IPS-NIHi7 (cell line): ENCODE measurements around the gene TMEM37.

Experiments used
- DNase-seq: peaks from one replicate; pipeline ENCODE4 v3.0.0; 2012; ENCODE audit warnings: mixed read lengths; ENCODE audit errors: extremely low spot score

The TMEM37 gene

GRCh38 chr2:119417908-119418307, 13.7 kb upstream of the TMEM37 start:
- no peak for DNase-seq

GRCh38 chr2:119419065-119419464, 12.6 kb upstream of the TMEM37 start:
- no peak for DNase-seq

- DNase-seq, result no peak
Observed at GRCh38 chr2:119419803-119420508, 11.7 kb upstream of the TMEM37 start.

- DNase-seq, result no peak
Observed at GRCh38 chr2:119421304-119421703, 10.3 kb upstream of the TMEM37 start.

- no peak for DNase-seq
Observed at GRCh38 chr2:119421741-119422140, 9.9 kb upstream of the TMEM37 start.

GRCh38 chr2:119422360-119423107, 9.1 kb upstream of the TMEM37 start:
- no peak for DNase-seq

- no peak for DNase-seq
Observed at GRCh38 chr2:119423108-119423444, 8.6 kb upstream of the TMEM37 start.

- DNase-seq, result no peak
Observed at GRCh38 chr2:119423811-119424210, 7.8 kb upstream of the TMEM37 start.

GRCh38 chr2:119424284-119425118, 7.2 kb upstream of the TMEM37 start:
- DNase-seq, result no peak

GRCh38 chr2:119425119-119425405, 6.6 kb upstream of the TMEM37 start:
- DNase-seq, result no peak

GRCh38 chr2:119425620-119426395, 5.8 kb upstream of the TMEM37 start:
- DNase-seq, result no peak

GRCh38 chr2:119426396-119426675, 5.3 kb upstream of the TMEM37 start:
- no peak for DNase-seq

GRCh38 chr2:119426801-119427395, 4.8 kb upstream of the TMEM37 start:
- DNase-seq, result no peak

GRCh38 chr2:119427756-119428155, 3.9 kb upstream of the TMEM37 start:
- DNase-seq, result no peak

- no peak for DNase-seq
Observed at GRCh38 chr2:119428488-119429224, 3.0 kb upstream of the TMEM37 start.

GRCh38 chr2:119429225-119429981, 2.3 kb upstream of the TMEM37 start:
- DNase-seq, result no peak

- no peak for DNase-seq
Observed at GRCh38 chr2:119430023-119430498, 1.6 kb upstream of the TMEM37 start.

GRCh38 chr2:119431976-119432850, 559 bp downstream of the TMEM37 start:
- no peak for DNase-seq

GRCh38 chr2:119432851-119433522, 1.3 kb downstream of the TMEM37 start:
- DNase-seq, result no peak
